HG02610 (cell line): Measurements from ENCODE around the gene ARRB2.
"Not testable (repeated sequence)": the region's sequence is repeated elsewhere in the genome, so short reads cannot be mapped to it uniquely, and the experiment has no call there.

Experiments
- ATAC-seq: cut with Tn5 transposase; IDR thresholded peaks from one replicate; pipeline ENCODE4 v1.9.1; 2021; ENCODE audit warnings: mild to moderate bottlenecking, moderate library complexity; ENCODE audit not compliant: unreplicated experiment

The ARRB2 gene

DNA sequence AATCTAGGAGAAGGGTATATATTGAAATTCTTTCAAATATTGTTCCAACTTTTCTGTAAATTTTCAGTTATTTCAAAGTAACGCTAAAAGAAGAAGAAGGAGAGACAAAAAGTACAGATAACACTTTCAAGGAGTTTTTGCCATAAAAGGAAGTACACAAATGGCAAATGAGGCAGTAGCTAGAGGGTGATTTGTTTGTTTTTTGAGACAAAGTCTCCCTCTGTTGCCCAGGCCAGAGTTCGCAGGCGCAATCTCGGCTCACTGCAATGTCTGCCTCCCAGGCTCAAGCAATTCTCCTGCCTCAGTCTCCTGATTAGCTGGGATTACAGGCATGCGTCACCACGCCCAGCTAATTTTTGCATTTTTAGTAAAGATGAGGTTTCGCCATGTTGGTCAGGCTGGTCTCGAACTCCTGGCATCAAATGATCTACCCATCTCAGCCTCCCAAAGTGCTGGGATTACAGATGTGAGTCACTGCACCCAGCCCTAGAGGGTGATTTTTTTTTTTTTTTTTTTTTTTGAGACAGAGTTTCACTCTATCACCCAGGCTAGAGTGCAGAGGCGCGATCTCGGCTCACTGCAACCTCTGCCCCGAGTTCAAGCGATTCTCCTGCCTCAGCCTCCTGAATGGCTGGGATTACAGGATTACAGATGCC is 10.9 kb upstream of the ARRB2 start:
- not testable (repeated sequence) for ATAC-seq

DNA sequence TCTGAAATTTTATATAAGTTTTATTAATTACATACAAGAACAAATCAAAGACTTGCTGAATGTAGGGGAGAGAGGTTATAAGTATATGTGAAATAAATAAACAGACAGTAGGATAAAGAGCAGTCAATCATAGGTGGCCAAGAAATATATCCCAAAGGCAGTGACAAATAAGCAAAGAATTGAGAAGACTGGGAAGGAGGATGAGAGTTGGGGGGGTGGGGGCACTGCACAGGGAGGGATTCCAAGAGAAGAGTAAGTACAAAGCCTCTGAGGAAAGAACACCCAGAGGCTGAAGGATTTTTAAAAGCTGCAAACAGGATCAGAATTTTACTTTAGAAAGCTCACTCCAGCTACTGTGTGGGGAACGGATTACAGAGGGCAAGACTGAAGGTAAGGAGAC is 9.3 kb upstream of the ARRB2 start:
- no peak for ATAC-seq

- ATAC-seq, result no peak
These were observed 7.1 kb upstream of the ARRB2 start for GRCh38 chr17:4703330-4703691.

- ATAC-seq, result not testable (repeated sequence)
These were observed 5.9 kb upstream of the ARRB2 start for GRCh38 chr17:4704574-4704907.

GRCh38 chr17:4704991-4705390 is 5.4 kb upstream of the ARRB2 start:
- ATAC-seq, result no peak

GRCh38 chr17:4706121-4706520 is 4.3 kb upstream of the ARRB2 start:
- ATAC-seq, result no peak

DNA sequence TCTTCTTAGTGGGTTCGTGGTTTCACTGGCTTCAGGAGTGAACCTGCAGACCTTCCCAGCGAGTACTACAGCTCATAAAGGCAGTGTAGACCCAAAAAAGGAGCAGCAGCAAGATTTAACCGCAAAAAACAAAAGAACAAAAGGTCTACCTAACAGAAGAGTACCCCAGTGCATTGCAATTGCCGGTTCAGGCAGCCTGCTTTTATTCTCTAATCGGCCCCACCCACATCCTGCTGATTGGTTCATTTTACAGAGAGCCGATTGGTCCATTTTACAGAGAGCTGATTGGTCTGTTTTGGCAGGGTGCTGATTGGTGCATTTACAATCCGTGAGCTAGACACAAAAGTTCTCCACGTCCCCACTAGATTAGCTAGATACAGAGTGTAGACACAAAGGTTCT is 2.0 kb upstream of the ARRB2 start:
- ATAC-seq, result no peak

DNA sequence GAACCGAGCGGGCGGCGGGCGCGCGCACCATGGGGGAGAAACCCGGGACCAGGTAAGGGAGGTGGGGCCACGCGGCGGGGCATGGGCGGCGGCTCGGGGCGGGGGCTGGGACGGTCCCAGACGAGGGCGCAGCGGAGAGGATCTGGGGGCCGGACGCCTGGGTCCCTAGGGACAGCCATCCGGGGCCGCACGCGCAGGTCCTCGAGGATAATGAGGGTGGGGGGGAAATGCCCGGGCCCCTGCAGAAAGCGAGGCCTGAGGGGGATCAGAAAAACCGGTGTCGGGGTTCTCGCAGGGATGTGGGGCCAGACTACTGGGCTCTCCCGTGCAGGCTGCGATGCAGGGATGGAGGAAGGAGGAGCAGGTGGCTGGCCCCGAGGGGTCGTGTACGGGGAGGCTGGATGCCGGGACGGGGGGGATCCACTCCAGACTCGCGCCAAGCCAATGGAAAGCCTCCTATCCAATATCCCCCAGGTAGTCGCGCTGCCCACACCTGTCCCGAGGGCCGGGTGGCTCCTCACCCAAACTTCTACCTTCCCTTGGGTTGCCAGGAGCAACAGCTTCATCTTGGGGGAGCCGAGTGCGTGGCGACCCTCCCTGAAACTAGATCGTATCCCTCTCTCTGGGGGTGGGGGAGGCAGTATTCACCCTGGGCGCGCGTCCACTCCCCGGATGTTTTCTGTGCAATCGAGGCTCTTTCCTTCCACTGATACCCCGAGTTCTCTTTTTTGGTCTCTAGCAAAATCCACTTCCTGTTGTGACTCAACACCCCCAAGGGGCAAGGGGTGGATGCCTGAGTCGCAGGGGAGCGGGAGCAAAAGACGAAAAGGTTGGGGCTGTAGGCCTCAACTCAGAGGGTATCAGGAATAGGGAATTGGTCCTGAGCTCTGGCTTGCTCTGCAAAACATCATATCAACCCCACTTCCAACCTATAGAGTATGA is 532 bp downstream of the ARRB2 start:
- ATAC-seq, result no peak

DNA sequence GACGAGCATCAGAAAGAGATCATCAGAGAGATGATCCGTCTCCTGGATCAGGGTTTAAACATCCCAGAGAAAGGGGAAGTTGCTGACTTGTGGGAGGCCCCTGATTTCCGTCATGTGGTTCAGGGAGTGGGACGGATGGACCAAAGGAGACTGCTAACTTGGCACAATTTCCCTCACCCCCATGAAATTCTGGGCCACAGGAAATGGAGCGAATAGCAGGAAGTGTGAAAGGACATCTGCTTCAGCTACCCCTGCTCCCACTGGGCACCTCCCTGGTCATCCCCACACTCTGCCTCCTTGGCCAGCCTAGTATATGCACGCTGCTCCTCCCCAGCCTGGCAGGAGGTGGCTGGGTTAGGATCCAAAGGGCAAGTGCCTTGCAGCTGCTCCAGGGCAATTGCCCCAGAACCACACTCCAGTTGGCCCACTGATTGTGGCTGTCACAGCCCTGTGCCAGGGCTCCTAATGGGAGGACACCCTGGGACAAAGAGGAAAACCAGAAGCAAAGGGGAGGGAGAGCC is 1.3 kb downstream of the ARRB2 start:
- no peak for ATAC-seq

- ATAC-seq, result no peak
These were observed 2.1 kb downstream of the ARRB2 start for GRCh38 chr17:4712526-4712925.

GRCh38 chr17:4714340-4715062 is 4.1 kb downstream of the ARRB2 start:
- not testable (repeated sequence) for ATAC-seq

- ATAC-seq, result no peak
These were observed 4.8 kb downstream of the ARRB2 start for GRCh38 chr17:4715063-4715744.

GRCh38 chr17:4716081-4716480 is 5.6 kb downstream of the ARRB2 start:
- ATAC-seq, result no peak

DNA sequence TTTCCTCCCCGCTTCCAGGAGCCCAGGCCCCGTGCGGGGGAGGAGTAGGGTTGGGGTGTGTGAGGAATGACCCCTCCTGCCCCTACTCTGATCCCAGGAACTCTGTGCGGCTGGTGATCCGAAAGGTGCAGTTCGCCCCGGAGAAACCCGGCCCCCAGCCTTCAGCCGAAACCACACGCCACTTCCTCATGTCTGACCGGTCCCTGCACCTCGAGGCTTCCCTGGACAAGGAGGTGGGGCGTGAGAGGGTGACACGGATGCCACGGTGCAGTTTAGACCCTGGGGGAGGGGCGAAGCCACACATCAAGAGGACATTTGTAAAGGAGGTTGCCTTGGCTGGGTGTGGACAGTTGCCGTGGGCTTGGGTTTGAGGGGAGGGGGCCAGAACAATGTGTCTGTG is 7.4 kb downstream of the ARRB2 start:
- no peak for ATAC-seq

DNA sequence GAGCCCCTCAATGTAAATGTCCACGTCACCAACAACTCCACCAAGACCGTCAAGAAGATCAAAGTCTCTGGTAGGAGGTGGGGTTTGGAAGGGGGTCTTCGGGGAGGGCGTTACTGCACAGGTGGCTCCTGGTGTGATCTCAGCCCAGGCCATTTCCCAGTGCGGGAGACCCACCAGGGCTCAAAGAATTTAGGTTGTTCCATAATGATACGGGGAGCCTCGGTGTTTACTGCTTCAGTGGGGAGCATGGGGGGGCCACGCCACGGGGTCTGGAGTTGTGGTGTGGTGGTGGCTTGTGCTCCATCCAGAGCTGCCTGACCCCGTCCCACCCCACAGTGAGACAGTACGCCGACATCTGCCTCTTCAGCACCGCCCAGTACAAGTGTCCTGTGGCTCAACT is 7.8 kb downstream of the ARRB2 start:
- no peak for ATAC-seq

GRCh38 chr17:4719146-4719545 is 8.7 kb downstream of the ARRB2 start:
- ATAC-seq, result no peak

- ATAC-seq, result no peak
These were observed 9.3 kb downstream of the ARRB2 start for GRCh38 chr17:4719684-4720221.

DNA sequence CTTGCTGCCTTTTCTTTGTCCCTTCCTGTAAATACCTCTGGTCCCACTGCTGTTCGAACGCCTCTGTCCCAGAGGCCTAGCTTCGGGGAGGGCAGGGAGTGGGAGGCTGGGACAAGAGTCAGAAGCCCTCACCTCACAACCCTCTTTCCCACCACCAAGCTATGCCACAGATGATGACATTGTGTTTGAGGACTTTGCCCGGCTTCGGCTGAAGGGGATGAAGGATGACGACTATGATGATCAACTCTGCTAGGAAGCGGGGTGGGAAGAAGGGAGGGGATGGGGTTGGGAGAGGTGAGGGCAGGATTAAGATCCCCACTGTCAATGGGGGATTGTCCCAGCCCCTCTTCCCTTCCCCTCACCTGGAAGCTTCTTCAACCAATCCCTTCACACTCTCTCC is 10.4 kb downstream of the ARRB2 start:
- no peak for ATAC-seq

- no peak for ATAC-seq
These were observed 11.0 kb downstream of the ARRB2 start for GRCh38 chr17:4721203-4722135.
